IPS-18a (cell line): ENCODE measurements around the gene AADAT.

Experiments
- H3K27ac ChIP-seq: one replicate; pipeline ENCODE4 v1.5.1; 2013; ENCODE audit warnings: low read length
- H3K27me3 ChIP-seq: one replicate; pipeline ENCODE4 v1.6.1; 2013; ENCODE audit warnings: mild to moderate bottlenecking, low read length; ENCODE audit not compliant: control insufficient read depth, insufficient read depth
- H3K36me3 ChIP-seq: one replicate; pipeline ENCODE4 v1.6.1; 2013; ENCODE audit warnings: low read depth, low read length; ENCODE audit not compliant: control insufficient read depth
- H3K4me1 ChIP-seq: one replicate; pipeline ENCODE4 v1.6.1; 2013; ENCODE audit warnings: low read depth, low read length; ENCODE audit not compliant: control insufficient read depth
- H3K4me3 ChIP-seq: one replicate; pipeline ENCODE4 v1.5.1; 2013; ENCODE audit warnings: low read length
- H3K9ac ChIP-seq: one replicate; pipeline ENCODE4 v1.6.1; 2013; ENCODE audit warnings: mild to moderate bottlenecking, low read length, moderate library complexity
- H3K9me3 ChIP-seq: one replicate; pipeline ENCODE4 v1.6.1; 2013; ENCODE audit warnings: low read depth, low read length; ENCODE audit not compliant: control insufficient read depth

Gene AADAT

GRCh38 chr4:170088716-170089115 is 1.0 kb downstream of the AADAT start:
- Histone ChIP-seq H3K27ac (no peak overlapping the region), H3K9ac (peak overlapping the region; percentile 90), H3K4me3 (peak overlapping the region; percentile 90), H3K9me3 (no peaks in the 10 kb centered on the region), H3K4me1 (peaks cover 13% of the 10 kb centered on the region), H3K27me3 (peaks cover 6% of the 10 kb centered on the region), H3K36me3 (peaks cover 35% of the 10 kb centered on the region)

GRCh38 chr4:170087163-170087700 is 2.5 kb downstream of the AADAT start:
- H3K4me1 ChIP-seq, result peaks cover 11% of the 10 kb centered on the region
- H3K36me3 ChIP-seq, result peaks cover 40% of the 10 kb centered on the region

DNA sequence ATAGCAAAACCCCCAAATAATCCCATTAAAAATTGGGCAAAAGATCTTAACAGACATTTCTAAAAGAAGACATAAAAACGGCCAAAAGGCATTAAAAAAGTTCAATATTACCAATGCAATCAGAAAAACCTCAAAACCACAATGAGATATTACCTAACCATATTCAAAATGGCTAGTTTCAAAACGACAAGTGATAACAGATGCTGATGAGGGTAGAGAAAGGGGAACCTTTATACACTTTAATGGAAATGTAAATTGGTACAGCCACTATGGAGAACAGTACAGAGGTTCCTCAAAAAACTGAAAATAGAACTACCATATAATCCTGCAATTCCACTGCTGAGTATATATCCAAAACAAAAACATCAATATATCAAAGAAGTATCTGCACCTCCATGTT is 6.2 kb downstream of the AADAT start:
- Histone ChIP-seq H3K4me3 (no peak overlapping the region), H3K9ac (no peak overlapping the region), H3K4me1 (peaks cover under 1% of the 10 kb centered on the region), H3K9me3 (no peaks in the 10 kb centered on the region), H3K27me3 (no peaks in the 10 kb centered on the region), H3K36me3 (peaks cover 54% of the 10 kb centered on the region), H3K27ac (no peak overlapping the region)

More at GRCh38 chr4:170087163-170087700, 2.5 kb downstream of the AADAT start:
- no peak overlapping the region for H3K9ac ChIP-seq
- no peak overlapping the region for H3K27ac ChIP-seq
- no peaks in the 10 kb centered on the region for H3K9me3 ChIP-seq
- H3K27me3 ChIP-seq, result peaks cover 6% of the 10 kb centered on the region
- no peak overlapping the region for H3K4me3 ChIP-seq

GRCh38 chr4:170080496-170080895 is 9.3 kb downstream of the AADAT start:
- Histone ChIP-seq H3K4me3 (no peak overlapping the region), H3K9me3 (no peaks in the 10 kb centered on the region), H3K36me3 (peaks cover 55% of the 10 kb centered on the region), H3K27ac (no peak overlapping the region), H3K4me1 (no peaks in the 10 kb centered on the region), H3K27me3 (no peaks in the 10 kb centered on the region), H3K9ac (no peak overlapping the region)

DNA sequence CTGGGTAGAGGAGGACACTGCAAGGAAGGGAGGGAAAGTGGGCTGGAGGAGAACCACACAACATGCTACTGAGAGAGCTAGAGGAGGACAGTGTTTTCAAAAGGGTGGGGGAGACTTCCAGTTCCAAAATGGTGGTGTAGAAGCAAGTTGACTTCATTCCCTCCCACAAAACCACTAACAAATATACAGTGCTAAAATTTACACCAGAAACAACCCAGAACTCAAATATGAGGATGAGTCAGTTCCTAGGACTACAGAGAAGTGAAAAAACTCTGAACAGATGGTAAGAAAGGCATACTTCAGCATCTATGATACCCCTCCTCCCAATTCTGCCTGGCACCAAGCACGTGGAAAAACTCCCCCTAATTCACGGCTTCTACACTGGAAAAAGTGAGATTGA is 9.8 kb downstream of the AADAT start:
- H3K36me3 ChIP-seq, result peaks cover 52% of the 10 kb centered on the region

GRCh38 chr4:170071196-170071595 is 18.6 kb downstream of the AADAT start:
- H3K4me3 ChIP-seq, result no peak overlapping the region
- H3K27me3 ChIP-seq, result no peaks in the 10 kb centered on the region
- H3K27ac ChIP-seq, result no peak overlapping the region
- H3K9me3 ChIP-seq, result no peaks in the 10 kb centered on the region
- no peak overlapping the region for H3K9ac ChIP-seq
- H3K4me1 ChIP-seq, result no peaks in the 10 kb centered on the region
- H3K36me3 ChIP-seq, result peaks cover 42% of the 10 kb centered on the region

More for the DNA sequence above, 9.8 kb downstream of the AADAT start:
- Histone ChIP-seq H3K4me3 (no peak overlapping the region), H3K4me1 (no peaks in the 10 kb centered on the region), H3K27me3 (no peaks in the 10 kb centered on the region), H3K27ac (no peak overlapping the region), H3K9ac (no peak overlapping the region), H3K9me3 (no peaks in the 10 kb centered on the region)

- peaks cover 42% of the 10 kb centered on the region for H3K36me3 ChIP-seq
Measured at GRCh38 chr4:170068438-170069128, 21.2 kb downstream of the AADAT start.

GRCh38 chr4:170059421-170059820 is 30.3 kb downstream of the AADAT start:
- no peaks in the 10 kb centered on the region for H3K27me3 ChIP-seq
- H3K9me3 ChIP-seq, result no peaks in the 10 kb centered on the region
- no peak overlapping the region for H3K9ac ChIP-seq
- no peaks in the 10 kb centered on the region for H3K4me1 ChIP-seq
- no peak overlapping the region for H3K27ac ChIP-seq
- H3K36me3 ChIP-seq, result peaks cover 37% of the 10 kb centered on the region
- H3K4me3 ChIP-seq, result no peak overlapping the region

More at GRCh38 chr4:170068438-170069128, 21.2 kb downstream of the AADAT start:
- Histone ChIP-seq H3K27ac (no peak overlapping the region), H3K4me3 (no peak overlapping the region), H3K9ac (no peak overlapping the region), H3K4me1 (no peaks in the 10 kb centered on the region), H3K9me3 (no peaks in the 10 kb centered on the region), H3K27me3 (no peaks in the 10 kb centered on the region)

DNA sequence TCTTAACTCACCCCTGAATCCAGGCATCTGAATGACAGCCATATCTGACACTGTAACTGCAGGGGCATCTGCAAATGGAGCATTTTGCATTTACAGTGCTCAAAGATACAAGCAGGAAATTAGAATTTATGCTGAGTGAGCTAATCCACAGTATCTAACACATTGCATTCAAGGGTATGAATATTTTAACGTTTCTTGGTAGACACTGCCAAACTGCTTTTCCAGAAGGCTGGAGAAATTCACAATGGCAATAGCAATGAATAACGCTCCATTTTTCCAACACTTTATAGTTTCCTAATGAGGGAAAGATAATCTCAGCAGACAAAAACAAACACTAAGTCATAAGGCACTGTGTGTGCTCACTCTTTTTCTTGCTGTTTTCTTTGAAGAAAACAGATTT is 30.9 kb downstream of the AADAT start:
- H3K27me3 ChIP-seq, result no peaks in the 10 kb centered on the region
- no peak overlapping the region for H3K4me3 ChIP-seq
- no peaks in the 10 kb centered on the region for H3K9me3 ChIP-seq
- no peaks in the 10 kb centered on the region for H3K4me1 ChIP-seq
- H3K9ac ChIP-seq, result no peak overlapping the region
- H3K36me3 ChIP-seq, result peaks cover 37% of the 10 kb centered on the region
- H3K27ac ChIP-seq, result no peak overlapping the region

- Histone ChIP-seq H3K4me1 (no peaks in the 10 kb centered on the region), H3K36me3 (peaks cover 30% of the 10 kb centered on the region), H3K27me3 (no peaks in the 10 kb centered on the region), H3K9me3 (no peaks in the 10 kb centered on the region), H3K27ac (no peak overlapping the region), H3K4me3 (no peak overlapping the region), H3K9ac (no peak overlapping the region)
Measured at GRCh38 chr4:170057866-170058265, 31.9 kb downstream of the AADAT start.

DNA sequence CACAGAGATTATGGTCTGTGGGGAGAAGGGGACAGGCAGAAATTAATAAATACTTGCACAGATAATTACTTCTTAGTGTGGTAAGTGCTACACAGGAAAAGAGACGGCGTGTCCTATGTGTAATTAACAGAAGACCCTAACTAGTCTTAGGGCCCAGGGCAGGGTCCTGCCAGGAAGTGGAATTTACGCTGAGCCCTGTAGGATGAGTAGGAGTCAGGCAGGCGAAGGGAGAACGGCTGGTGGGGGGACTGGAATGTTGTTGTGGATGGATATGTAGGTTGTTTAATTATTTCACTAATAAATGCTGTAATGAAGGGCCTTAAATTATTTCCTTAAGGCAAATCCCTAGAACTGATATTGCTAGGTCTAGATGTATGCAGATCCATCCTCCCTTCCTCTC is 36.8 kb downstream of the AADAT start:
- H3K9me3 ChIP-seq, result no peaks in the 10 kb centered on the region
- H3K4me3 ChIP-seq, result no peak overlapping the region
- H3K4me1 ChIP-seq, result no peaks in the 10 kb centered on the region
- no peak overlapping the region for H3K9ac ChIP-seq
- no peaks in the 10 kb centered on the region for H3K36me3 ChIP-seq
- H3K27ac ChIP-seq, result no peak overlapping the region
- H3K27me3 ChIP-seq, result no peaks in the 10 kb centered on the region

DNA sequence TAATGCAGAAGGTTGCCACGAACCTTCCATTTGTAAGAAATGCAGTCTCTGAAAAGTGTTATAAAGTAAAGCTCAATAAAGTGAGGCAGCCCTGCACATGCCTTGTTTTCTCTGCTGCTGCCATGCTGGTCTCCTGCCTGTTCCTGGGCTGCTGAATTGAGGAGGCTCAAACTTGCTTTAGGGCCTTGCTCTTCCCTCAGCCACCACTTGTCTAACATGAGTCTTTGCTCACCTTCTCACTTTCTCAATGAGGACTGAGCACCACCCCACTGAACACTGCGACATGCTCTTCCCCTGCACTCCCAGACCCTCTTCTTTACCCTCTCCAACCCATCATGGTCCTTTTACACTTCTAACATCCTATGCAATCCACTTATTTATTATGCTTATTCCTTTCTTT is 38.4 kb downstream of the AADAT start:
- Histone ChIP-seq H3K9ac (no peak overlapping the region), H3K4me1 (no peaks in the 10 kb centered on the region), H3K9me3 (no peaks in the 10 kb centered on the region), H3K27me3 (no peaks in the 10 kb centered on the region), H3K36me3 (no peaks in the 10 kb centered on the region), H3K4me3 (no peak overlapping the region), H3K27ac (no peak overlapping the region)
